Loucy (cell line): ENCODE data around the gene GDPD1.

Source experiments
- H2AFZ ChIP-seq: fragments of 200-600 bp; sonication (generic); 2 replicates; pipeline ENCODE4 v1.6.0; 2016; ENCODE audit warnings: antibody characterized with exemption, mild to moderate bottlenecking, low read length, moderate library complexity
- H3F3A ChIP-seq: fragments of 200-600 bp; 2 replicates; pipeline ENCODE4 v1.6.0; 2016; ENCODE audit warnings: antibody characterized with exemption, low read depth, mild to moderate bottlenecking
- H3K27me3 ChIP-seq: fragments of 200-600 bp; sonication (generic); 2 replicates; pipeline ENCODE4 v1.6.1; 2014; ENCODE audit warnings: low read length, mild to moderate bottlenecking; ENCODE audit not compliant: insufficient read depth, poor library complexity, severe bottlenecking
- H3K36me3 ChIP-seq: fragments of 200-600 bp; sonication (generic); 2 replicates; pipeline ENCODE4 v1.6.1; 2016; ENCODE audit warnings: low read length; ENCODE audit not compliant: insufficient read depth
- H3K4me1 ChIP-seq: fragments of 200-600 bp; sonication (generic); 2 replicates; pipeline ENCODE4 v1.5.1; 2014; ENCODE audit warnings: low read length, mild to moderate bottlenecking; ENCODE audit not compliant: insufficient read depth, poor library complexity, severe bottlenecking
- H3K4me2 ChIP-seq: fragments of 200-600 bp; sonication (generic); 2 replicates; pipeline ENCODE4 v1.6.0; 2014; ENCODE audit warnings: antibody characterized with exemption, low read length, low read depth, mild to moderate bottlenecking; ENCODE audit not compliant: poor library complexity, severe bottlenecking
- H3K4me3 ChIP-seq: fragments of 200-600 bp; sonication (generic); 2 replicates; pipeline ENCODE4 v1.5.1; 2014; ENCODE audit warnings: low read length, mild to moderate bottlenecking, mixed read lengths; ENCODE audit not compliant: poor library complexity, severe bottlenecking
- H3K79me2 ChIP-seq: fragments of 200-600 bp; sonication (generic); 2 replicates; pipeline ENCODE4 v1.6.1; 2014; ENCODE audit warnings: low read length; ENCODE audit not compliant: insufficient read depth
- H3K9ac ChIP-seq: fragments of 200-600 bp; sonication (generic); 2 replicates; pipeline ENCODE4 v1.6.0; 2014; ENCODE audit warnings: mild to moderate bottlenecking, low read depth, low read length, moderate library complexity; ENCODE audit not compliant: poor library complexity, severe bottlenecking
- H3K9me2 ChIP-seq: fragments of 200-600 bp; sonication (generic); replicated peaks from 2 replicates; pipeline ENCODE4 v1.6.1; 2016; ENCODE audit warnings: low read depth, low read length, mixed read lengths
- H3K9me3 ChIP-seq: fragments of 200-600 bp; sonication (generic); 2 replicates; pipeline ENCODE4 v1.6.1; 2014; ENCODE audit warnings: mild to moderate bottlenecking, antibody characterized with exemption, low read length, low read depth; ENCODE audit not compliant: insufficient read depth
- H4K20me1 ChIP-seq: fragments of 200-600 bp; sonication (generic); 2 replicates; pipeline ENCODE4 v1.6.0; 2014; ENCODE audit warnings: antibody characterized with exemption, low read length, mild to moderate bottlenecking; ENCODE audit not compliant: insufficient read depth, poor library complexity, severe bottlenecking
- CTCF ChIP-seq: fragments of 200-600 bp; sonication (generic); conservative IDR thresholded peaks from 2 replicates; pipeline ENCODE4 v1.5.1; 2014; ENCODE audit warnings: mild to moderate bottlenecking, antibody characterized with exemption, low read length
- EZH2phosphoT487 ChIP-seq: fragments of 200-600 bp; IDR thresholded peaks from 2 replicates; pipeline ENCODE4 v1.6.1; 2018; ENCODE audit warnings: antibody characterized with exemption, mild to moderate bottlenecking, moderate library complexity, borderline replicate concordance

The GDPD1 gene

DNA sequence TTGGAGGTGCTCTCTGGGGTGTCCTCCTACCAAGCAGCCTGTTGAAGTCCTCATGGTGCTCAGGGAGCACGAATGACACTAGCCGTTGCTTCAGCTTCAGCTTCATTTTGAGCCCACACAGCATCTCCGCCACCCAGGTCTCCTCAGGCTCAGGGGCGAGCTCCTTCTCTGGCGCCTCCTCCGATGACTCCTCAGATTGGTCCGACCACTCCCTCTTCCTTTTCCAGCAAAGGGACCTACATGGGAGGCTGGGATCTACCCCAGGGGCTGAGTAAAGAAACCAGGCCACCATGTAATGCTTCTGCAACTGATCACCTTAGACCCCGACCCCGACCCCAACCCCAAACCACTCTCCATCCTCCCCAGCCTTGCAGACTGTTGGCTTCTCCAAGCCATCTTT lies 38.8 kb upstream of the GDPD1 start:
- no peaks in the 10 kb centered on the region for H3F3A ChIP-seq
- no peaks in the 10 kb centered on the region for H3K4me1 ChIP-seq
- H2AFZ ChIP-seq, result no peak overlapping the region
- H3K4me2 ChIP-seq, result no peak overlapping the region
- no peaks in the 10 kb centered on the region for H4K20me1 ChIP-seq
- TF ChIP-seq EZH2phosphoT487, result no peak
- TF ChIP-seq CTCF, result no peak
- H3K4me3 ChIP-seq, result no peak overlapping the region
- H3K36me3 ChIP-seq, result peaks cover 59% of the 10 kb centered on the region; the same call in 1 of the 2 replicates
- H3K27me3 ChIP-seq, result no peaks in the 10 kb centered on the region
- H3K9me2 ChIP-seq, result no peaks in the 10 kb centered on the region
- H3K9me3 ChIP-seq, result no peaks in the 10 kb centered on the region
- peaks cover 17% of the 10 kb centered on the region; the same call in 1 of the 2 replicates for H3K79me2 ChIP-seq
- no peak overlapping the region for H3K9ac ChIP-seq

- H3K4me3 ChIP-seq, result no peak overlapping the region
- TF ChIP-seq EZH2phosphoT487, result no peak
- TF ChIP-seq CTCF, result no peak
- peaks cover 80% of the 10 kb centered on the region; the same call in 1 of the 2 replicates for H3K36me3 ChIP-seq
- no peaks in the 10 kb centered on the region for H3F3A ChIP-seq
- H4K20me1 ChIP-seq, result no peaks in the 10 kb centered on the region
- H3K9me3 ChIP-seq, result no peaks in the 10 kb centered on the region
- H3K9ac ChIP-seq, result no peak overlapping the region
- H3K9me2 ChIP-seq, result no peaks in the 10 kb centered on the region
- H3K4me2 ChIP-seq, result no peak overlapping the region
- no peaks in the 10 kb centered on the region for H3K27me3 ChIP-seq
- no peaks in the 10 kb centered on the region; the same call in 1 of the 2 replicates for H3K79me2 ChIP-seq
- H3K4me1 ChIP-seq, result no peaks in the 10 kb centered on the region
- H2AFZ ChIP-seq, result no peak overlapping the region
These were observed 34.3 kb upstream of the GDPD1 start for GRCh38 chr17:59185997-59186396.

GRCh38 chr17:59186850-59187249 lies 33.5 kb upstream of the GDPD1 start:
- H3K4me1 ChIP-seq, result no peaks in the 10 kb centered on the region
- H3K9me3 ChIP-seq, result no peaks in the 10 kb centered on the region
- no peak overlapping the region for H3K4me3 ChIP-seq
- H3K4me2 ChIP-seq, result no peak overlapping the region
- H3K27me3 ChIP-seq, result no peaks in the 10 kb centered on the region
- TF ChIP-seq EZH2phosphoT487, result no peak
- TF ChIP-seq CTCF, result no peak
- peaks cover 79% of the 10 kb centered on the region; the same call in 1 of the 2 replicates for H3K36me3 ChIP-seq
- H3K79me2 ChIP-seq, result no peaks in the 10 kb centered on the region; the same call in 1 of the 2 replicates
- H3K9me2 ChIP-seq, result no peaks in the 10 kb centered on the region
- H2AFZ ChIP-seq, result no peak overlapping the region
- H3K9ac ChIP-seq, result no peak overlapping the region
- no peaks in the 10 kb centered on the region for H3F3A ChIP-seq
- no peaks in the 10 kb centered on the region for H4K20me1 ChIP-seq
